ENCODE measurements around the gene RIN1. TPM values are rescaled to one million over a fixed set of nuclear protein-coding genes. Genes with fewer than 3 reads are reported as not detected.
A peak's percentile ranks its signal among the peaks of the same experiment; 100 is the strongest.
"Not testable (repeated sequence)": the region's sequence is repeated elsewhere in the genome, so short reads cannot be mapped to it uniquely, and the experiment has no call there.

The RIN1 gene
- total and polyA plus RNA-seq, 2 experiments from 2014 or later = 1.9 to 9.4 TPM

DNA sequence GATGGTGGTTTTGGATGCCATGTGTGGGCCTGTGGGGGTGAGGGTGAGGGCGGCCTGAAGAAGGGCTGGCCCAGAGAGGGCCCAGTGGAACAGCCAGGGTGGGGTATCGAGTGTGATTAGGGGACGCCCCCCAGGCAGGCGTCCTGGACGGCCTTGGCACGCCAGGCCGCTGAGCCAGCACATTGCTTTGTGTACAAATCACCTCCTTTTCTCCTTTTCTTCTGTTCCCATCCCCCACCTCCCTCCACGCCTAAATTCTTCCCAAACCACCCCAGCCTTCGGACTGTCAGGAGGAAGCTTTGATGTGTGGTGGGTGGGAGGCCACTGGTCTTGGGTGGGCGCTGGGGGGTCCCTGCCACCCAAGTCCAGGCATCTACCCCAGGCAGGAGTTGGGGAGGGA lies 11.6 kb downstream of the RIN1 start:
- Histone ChIP-seq H3K27ac (no peak overlapping the region), H3K4me1 (ENCODE audit: low read depth) (peaks cover 14% of the 10 kb centered on the region), H3K36me3 (no peaks in the 10 kb centered on the region), H3K27me3 (no peaks in the 10 kb centered on the region), H3K4me3 (no peak overlapping the region), H3K9me3 (ENCODE audit: low read depth) (no peaks in the 10 kb centered on the region)
- TF ChIP-seq, protein P1, sequence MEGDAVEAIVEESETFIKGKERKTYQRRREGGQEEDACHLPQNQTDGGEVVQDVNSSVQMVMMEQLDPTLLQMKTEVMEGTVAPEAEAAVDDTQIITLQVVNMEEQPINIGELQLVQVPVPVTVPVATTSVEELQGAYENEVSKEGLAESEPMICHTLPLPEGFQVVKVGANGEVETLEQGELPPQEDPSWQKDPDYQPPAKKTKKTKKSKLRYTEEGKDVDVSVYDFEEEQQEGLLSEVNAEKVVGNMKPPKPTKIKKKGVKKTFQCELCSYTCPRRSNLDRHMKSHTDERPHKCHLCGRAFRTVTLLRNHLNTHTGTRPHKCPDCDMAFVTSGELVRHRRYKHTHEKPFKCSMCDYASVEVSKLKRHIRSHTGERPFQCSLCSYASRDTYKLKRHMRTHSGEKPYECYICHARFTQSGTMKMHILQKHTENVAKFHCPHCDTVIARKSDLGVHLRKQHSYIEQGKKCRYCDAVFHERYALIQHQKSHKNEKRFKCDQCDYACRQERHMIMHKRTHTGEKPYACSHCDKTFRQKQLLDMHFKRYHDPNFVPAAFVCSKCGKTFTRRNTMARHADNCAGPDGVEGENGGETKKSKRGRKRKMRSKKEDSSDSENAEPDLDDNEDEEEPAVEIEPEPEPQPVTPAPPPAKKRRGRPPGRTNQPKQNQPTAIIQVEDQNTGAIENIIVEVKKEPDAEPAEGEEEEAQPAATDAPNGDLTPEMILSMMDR (IDR thresholded peaks at IDR 0.05; ENCODE audit: low read depth, low read length) = no peak
- DNase-seq (ENCODE audit: low read depth in 1 of 2, low spot score in 1 of 2) = peak in 1 of 2 donors; percentile 60

DNA sequence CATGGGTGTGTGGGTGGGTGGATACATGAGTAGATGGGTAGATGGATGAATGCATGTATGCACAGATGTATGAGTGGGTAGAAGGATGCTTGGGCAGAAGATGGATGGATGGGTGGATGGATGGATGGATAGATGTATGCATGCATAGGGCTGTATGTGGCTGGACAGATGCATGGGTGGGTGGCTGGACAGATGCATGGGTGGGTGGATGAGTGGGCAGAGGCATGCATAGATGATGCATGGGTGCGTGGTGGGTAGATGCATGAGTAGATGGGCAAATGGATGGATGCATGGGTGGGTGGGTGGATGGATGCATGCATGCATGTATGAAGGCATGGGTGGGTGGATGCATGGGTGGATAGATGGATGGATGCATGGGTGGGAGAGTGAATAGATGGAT lies 12.6 kb downstream of the RIN1 start:
- Histone ChIP-seq H3K9me3 (ENCODE audit: low read depth) (no peaks in the 10 kb centered on the region), H3K4me3 (no peak overlapping the region), H3K27ac (no peak overlapping the region), H3K4me1 (ENCODE audit: low read depth) (peaks cover 13% of the 10 kb centered on the region), H3K36me3 (no peaks in the 10 kb centered on the region), H3K27me3 (no peaks in the 10 kb centered on the region)
- TF ChIP-seq, protein P1 (IDR thresholded peaks at IDR 0.05; ENCODE audit: low read depth, low read length) = no peak
- DNase-seq (ENCODE audit: low read depth in 1 of 2, low spot score in 1 of 2) = no peak

DNA sequence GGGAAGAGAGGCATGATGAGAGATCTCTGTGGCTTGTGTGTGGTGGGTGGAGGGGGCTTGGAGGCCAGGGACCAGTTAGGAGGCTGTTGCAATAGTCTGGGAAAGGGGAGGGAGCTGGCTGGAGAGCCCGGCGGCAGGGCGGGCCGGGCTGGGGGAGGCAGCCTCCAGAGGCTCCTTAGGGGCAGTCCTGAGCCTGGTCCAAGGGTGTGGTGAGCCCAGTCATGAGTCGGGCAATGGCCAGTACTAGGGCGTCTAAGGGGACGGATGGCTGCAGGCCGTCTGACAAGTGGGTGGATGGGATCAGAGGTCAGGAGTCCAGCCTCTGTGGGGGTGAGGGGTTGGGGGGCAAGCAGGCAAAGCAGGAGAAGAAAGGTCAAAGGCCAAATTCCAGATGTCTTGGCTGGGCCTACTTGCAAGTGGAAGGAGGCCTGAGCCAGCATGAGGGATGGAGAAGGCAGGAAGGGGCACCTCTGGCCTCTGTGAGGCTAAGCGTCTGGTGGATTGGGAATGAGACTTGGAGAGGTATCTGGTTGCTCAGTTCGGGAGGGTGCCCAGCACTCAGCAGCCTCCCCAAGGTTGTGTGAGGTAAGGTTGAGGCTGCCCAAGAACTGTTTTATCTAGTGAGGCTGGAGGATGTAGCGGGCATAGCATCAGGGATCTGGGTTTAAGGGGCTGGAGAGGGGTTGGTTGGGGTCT lies 13.4 kb downstream of the RIN1 start:
- H3K9me3 ChIP-seq (ENCODE audit: low read depth) = no peaks in the 10 kb centered on the region
- H3K27ac ChIP-seq = no peak overlapping the region
- TF ChIP-seq, protein P1 (IDR thresholded peaks at IDR 0.05; ENCODE audit: low read depth, low read length) = no peak
- H3K27me3 ChIP-seq = no peaks in the 10 kb centered on the region
- no peak overlapping the region for H3K4me3 ChIP-seq
- peaks cover 13% of the 10 kb centered on the region for H3K4me1 ChIP-seq (ENCODE audit: low read depth)
- peak in 1 of 2 donors; percentile 83 for DNase-seq (ENCODE audit: low read depth in 1 of 2, low spot score in 1 of 2)
- H3K36me3 ChIP-seq = no peaks in the 10 kb centered on the region

DNA sequence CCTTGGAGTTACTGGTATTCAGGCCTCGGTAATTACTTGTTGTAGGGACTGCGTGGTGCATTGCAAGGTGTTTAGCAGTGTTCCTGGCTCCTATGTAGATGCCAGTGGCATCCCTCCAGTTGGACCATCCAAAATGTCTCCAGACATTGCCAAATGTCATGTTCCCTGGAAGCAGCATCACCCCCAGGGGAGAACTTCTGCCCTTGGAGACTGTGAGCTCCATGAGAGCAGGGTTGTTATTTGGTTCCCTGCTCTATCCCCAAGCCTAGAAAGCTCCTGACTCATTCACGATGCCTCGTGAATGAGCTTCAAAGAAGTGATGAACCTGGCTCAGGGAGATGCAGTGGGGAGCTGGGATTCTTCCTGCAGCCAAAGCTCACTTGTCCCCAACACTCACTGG lies 14.6 kb downstream of the RIN1 start:
- Histone ChIP-seq H3K36me3 (no peaks in the 10 kb centered on the region), H3K27ac (no peak overlapping the region), H3K4me3 (no peak overlapping the region), H3K4me1 (ENCODE audit: low read depth) (peaks cover 20% of the 10 kb centered on the region), H3K27me3 (no peaks in the 10 kb centered on the region), H3K9me3 (ENCODE audit: low read depth) (no peaks in the 10 kb centered on the region)
- no peak for DNase-seq (ENCODE audit: low read depth in 1 of 2, low spot score in 1 of 2)
- TF ChIP-seq, protein P1 (IDR thresholded peaks at IDR 0.05; ENCODE audit: low read depth, low read length) = no peak

DNA sequence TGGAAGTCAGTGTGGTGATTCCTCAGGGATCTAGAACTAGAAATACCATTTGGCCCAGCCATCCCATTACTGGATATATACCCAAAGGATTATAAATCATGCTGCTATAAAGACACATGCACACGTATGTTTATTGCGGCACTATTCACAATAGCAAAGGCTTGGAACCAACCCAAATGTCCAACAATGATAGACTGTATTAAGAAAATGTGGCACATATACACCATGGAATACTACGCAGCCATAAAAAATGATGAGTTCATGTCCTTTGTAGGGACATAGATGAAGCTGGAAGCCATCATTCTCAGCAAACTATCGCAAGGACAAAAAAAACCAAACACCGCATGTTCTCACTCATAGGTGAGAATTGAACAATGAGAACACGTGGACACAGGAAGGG lies 15.5 kb downstream of the RIN1 start:
- not testable (repeated sequence) for H3K4me3 ChIP-seq; H3K9me3 ChIP-seq (ENCODE audit: low read depth); H3K36me3 ChIP-seq; DNase-seq (ENCODE audit: low read depth in 1 of 2, low spot score in 1 of 2); H3K27ac ChIP-seq; H3K27me3 ChIP-seq
- peaks cover 16% of the 10 kb centered on the region for H3K4me1 ChIP-seq (ENCODE audit: low read depth)

DNA sequence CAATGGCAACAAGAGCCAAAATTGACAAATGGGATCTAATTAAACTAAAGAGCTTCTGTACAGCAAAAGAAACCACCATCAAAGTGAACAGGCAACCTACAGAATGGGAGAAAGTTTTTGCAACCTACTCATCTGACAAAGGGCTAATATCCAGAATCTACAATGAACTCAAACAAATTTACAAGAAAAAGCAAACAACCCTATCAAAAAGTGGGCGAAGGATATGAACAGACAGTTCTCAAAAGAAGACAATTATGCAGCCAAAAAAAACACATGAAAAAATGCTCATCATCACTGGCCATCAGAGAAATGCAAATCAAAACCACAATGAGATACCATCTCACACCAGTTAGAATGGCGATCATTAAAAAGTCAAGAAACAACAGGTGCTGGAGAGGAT lies 15.9 kb downstream of the RIN1 start:
- H3K36me3 ChIP-seq; H3K9me3 ChIP-seq (ENCODE audit: low read depth); H3K27ac ChIP-seq; H3K4me3 ChIP-seq; H3K27me3 ChIP-seq; DNase-seq (ENCODE audit: low read depth in 1 of 2, low spot score in 1 of 2): not testable (repeated sequence)
- H3K4me1 ChIP-seq (ENCODE audit: low read depth) = peaks cover 16% of the 10 kb centered on the region
